GM10266 (cell line): ENCODE data around the gene DNAH3.
"Not testable (repeated sequence)": the region's sequence is repeated elsewhere in the genome, so short reads cannot be mapped to it uniquely, and the experiment has no call there.

Experiments
- DNase-seq: peaks from one replicate; pipeline ENCODE4 v3.0.0; 2012; ENCODE audit errors: extremely low spot score
- TF ChIP-seq, protein P1 (sequence below): IDR thresholded peaks from 2 replicates; pipeline ENCODE4 v1.5.1; 2012; ENCODE audit warnings: mild to moderate bottlenecking, low read depth; ENCODE audit not compliant: control insufficient read depth, insufficient read depth; ENCODE audit errors: missing control alignments

DNAH3 gene

DNA sequence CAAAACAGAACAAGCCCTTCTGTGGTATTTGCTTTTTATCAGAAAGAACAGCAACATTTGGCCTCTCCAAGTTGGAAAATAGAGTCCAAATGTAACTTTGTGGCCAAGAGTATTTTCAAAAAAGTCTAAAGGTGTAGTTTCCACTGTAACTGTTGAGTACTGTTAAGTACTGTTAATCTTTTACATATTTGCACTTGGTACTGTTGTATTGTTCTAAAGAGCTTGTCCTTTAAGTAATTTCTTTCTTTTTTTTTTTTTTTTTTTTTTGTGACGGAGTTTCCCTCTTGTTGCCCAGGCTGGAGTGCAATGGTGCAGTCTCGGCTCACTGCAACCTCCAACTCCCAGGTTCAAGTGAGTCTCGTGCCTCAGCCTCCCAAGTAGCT, 29.3 kb upstream of the DNAH3 start:
- TF ChIP-seq, protein P1, sequence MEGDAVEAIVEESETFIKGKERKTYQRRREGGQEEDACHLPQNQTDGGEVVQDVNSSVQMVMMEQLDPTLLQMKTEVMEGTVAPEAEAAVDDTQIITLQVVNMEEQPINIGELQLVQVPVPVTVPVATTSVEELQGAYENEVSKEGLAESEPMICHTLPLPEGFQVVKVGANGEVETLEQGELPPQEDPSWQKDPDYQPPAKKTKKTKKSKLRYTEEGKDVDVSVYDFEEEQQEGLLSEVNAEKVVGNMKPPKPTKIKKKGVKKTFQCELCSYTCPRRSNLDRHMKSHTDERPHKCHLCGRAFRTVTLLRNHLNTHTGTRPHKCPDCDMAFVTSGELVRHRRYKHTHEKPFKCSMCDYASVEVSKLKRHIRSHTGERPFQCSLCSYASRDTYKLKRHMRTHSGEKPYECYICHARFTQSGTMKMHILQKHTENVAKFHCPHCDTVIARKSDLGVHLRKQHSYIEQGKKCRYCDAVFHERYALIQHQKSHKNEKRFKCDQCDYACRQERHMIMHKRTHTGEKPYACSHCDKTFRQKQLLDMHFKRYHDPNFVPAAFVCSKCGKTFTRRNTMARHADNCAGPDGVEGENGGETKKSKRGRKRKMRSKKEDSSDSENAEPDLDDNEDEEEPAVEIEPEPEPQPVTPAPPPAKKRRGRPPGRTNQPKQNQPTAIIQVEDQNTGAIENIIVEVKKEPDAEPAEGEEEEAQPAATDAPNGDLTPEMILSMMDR = no peak
- DNase-seq = no peak

DNA sequence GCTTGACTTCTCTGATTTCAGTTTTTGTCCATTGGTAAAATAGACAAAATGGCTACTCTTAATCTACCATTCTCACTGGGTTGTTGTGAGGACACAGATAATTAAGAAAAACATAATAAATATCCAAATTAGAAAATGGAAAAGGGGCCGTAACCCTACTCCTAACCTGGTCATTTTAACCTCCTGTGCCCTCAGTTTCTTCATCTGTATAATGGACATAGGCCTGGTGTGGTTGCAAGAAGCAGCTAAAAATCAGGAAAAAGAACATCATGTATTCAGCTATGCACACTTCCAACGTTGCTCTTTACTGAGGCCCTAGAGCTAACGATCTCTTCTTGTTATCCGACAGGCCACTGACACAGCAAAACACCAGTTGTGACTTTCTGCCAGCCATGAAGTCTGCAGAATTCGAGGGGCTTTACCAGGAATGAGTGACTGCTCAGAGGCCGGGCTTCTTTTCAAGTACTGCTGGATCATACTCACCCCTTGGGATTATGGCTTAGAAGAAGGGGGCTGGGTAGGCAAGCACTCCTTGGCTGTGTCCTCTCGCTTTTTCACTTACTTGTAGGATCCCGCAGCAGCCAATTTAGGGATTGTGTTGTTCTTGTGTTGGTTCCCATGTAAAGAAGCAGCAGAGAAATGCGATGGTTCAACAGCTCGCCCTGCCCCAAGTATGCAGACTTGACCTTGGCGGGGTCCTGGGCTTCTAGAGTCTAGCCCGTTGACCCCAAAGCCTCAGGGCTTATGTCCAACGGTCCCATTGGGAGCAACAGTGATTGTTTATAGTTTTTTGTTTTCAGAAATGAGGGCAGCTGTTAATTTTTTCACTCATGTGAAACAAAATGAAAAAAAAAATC, 28.7 kb upstream of the DNAH3 start:
- no peak for DNase-seq
- TF ChIP-seq, protein P1 = no peak

DNA sequence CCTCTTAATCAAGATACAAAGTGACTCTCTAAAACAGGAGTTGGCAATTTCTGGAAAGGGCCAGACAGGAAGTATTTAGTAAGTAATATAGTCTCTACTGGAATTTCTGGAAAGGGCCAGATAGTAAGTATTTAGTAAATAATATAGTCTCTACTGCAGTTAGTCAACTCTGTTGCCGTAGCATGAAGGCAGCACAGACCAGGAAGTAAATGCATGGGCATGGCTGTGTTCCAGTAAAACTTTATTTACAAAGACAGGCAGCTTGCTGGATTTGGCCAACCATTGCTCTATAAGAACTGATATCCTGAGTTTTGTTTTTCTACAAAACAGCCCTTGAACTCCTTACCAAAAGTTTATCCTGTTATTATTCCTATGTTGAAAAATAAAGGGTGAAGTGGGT, 24.8 kb upstream of the DNAH3 start:
- DNase-seq = no peak
- TF ChIP-seq, protein P1 = no peak

DNA sequence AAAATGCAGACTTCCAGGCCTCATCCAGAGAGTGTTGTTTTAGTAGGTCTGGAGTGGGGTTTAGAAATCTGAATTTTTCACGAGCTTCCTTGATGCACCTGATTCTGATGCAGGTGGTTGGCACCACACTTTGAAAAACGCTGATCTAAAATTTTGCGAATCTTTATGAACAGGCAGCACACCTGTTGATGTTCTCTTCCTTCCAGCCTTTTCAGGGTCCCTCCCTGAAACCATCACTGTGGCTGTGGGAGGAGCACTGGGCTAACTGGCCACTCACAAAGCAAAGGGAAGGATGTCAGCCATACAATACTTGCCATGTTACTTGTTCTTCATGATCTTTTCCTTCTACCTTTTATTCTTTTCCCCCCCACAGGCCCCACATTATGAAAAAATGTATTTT, 22.0 kb upstream of the DNAH3 start:
- TF ChIP-seq, protein P1 = no peak
- DNase-seq = no peak

DNA sequence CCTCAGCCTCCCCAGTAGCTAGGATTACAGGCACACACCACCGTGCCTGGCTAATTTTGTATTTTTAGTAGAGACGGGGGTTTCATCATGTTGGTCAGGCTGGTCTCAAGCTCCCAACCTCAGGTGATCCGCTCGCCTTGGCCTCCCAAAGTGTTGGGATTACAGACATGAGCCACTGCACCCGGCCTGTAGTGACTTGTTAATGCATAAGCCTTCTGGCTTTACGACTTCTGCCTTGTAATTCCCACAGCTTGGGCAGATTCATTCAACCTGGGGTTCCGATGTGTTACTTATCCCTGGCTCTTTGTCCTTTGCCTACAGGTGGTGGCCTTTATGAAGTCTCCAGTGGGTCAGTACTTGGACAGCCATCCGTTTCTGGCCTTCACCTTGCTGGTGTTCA, 19.5 kb upstream of the DNAH3 start:
- DNase-seq = not testable (repeated sequence)

DNA sequence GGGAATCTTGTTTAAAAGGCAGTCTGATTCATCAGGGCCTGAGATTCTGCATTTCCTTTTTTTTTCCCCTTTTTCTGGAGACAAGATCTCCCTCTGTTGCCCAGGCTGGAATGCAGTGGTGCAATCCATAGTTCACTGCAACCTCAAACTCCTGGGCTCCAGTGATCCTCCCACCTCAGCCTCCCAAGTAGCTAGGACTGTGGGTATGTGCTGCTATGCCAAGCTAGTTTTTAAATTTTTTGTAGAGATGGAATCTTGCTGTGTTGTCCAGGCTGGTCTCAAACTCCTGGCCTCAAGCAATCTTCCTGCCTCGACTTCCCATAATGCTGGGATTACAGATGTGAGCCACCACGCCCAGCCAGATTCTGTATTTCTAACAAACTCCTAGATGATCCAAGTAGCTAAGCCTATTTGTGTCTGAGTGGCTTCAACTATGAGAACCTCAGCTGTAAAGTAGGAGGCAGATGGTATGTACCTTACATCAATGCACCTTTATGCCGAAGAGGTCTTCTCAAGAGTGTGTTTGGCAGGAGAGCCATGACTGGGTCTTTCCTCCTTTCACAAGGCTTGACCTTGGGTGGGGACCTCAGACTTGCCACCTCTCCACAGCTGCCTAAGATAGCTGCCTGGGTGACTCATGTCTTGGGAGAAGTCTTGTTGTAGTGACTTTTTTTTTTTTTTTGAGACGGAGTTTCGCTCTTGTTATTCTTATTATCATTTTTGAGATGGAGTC, 18.8 kb upstream of the DNAH3 start:
- no peak for DNase-seq
- TF ChIP-seq, protein P1 = no peak

DNA sequence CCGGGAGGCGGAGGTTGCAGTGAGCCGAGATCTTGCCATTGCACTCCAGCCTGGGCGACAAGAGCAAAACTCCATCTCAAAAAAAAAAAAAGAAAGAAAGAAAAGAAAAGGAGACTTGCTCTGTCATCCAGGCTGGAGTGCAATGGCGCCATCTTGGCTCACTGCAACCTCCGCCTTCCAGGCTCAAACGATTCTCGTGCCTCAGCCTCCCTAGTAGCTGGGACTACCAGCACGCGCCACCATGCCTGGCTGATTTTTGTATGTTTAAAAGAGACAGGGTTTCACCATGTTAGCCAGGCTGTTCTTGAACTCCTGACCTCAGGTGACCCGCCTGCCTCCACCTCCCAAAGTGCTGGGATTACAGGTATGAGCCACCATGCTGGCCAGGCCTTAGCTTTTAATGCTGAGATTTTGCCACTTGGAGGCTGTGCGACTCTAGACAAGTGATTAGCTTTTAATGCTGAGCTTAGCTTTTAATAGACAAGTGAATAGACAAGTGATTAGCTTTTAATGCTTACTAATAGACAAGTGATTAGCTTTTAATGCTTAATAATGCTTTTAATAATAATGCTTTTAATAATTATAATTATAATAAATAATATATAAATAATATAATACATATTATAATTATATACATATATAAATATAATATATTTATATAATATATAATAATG, 17.4 kb upstream of the DNAH3 start:
- DNase-seq = no peak
- TF ChIP-seq, protein P1 = no peak
